Small intestine (tissue), 7 donors: ENCODE measurements around the gene HDAC4. TPM values are rescaled to one million over a fixed set of nuclear protein-coding genes. Genes with fewer than 3 reads are reported as not detected.

Source experiments
- DNase-seq, 2 donors: peaks; one replicate each; pipeline versions ENCODE4 v3.0.0 to v3.0.0-alpha.2; 2013
- FAIRE-seq: peaks from 2 replicates; lab custom pipeline; 2012; peaks lifted over from hg19 to GRCh38; lab: Jason Lieb, UNC
- H3K27ac ChIP-seq, 3 donors: one replicate each; pipeline ENCODE4 v1.5.1; 2013; ENCODE audit warnings: low read length in 2 of 3, mild to moderate bottlenecking in 2 of 3, control low read depth in 1 of 3, inconsistent platforms in 1 of 3, low read depth in 1 of 3, moderate library complexity in 1 of 3
- H3K27me3 ChIP-seq, 3 donors: one replicate each; pipeline ENCODE4 v1.6.1; 2013; ENCODE audit warnings: low read length in 3 of 3, inconsistent platforms in 1 of 3; ENCODE audit not compliant: control insufficient read depth in 3 of 3, insufficient read depth in 3 of 3
- H3K36me3 ChIP-seq, 3 donors: one replicate each; pipeline ENCODE4 v1.6.1; 2013; ENCODE audit warnings: low read length in 3 of 3, inconsistent platforms in 1 of 3, low read depth in 1 of 3, mild to moderate bottlenecking in 1 of 3, moderate library complexity in 1 of 3; ENCODE audit not compliant: control insufficient read depth in 3 of 3, insufficient read depth in 2 of 3
- H3K4me1 ChIP-seq, 3 donors: one replicate each; pipeline ENCODE4 v1.6.1; 2013; ENCODE audit warnings: low read length in 2 of 3, inconsistent platforms in 1 of 3, low read depth in 1 of 3, mild to moderate bottlenecking in 1 of 3, moderate library complexity in 1 of 3; ENCODE audit not compliant: control insufficient read depth in 3 of 3, insufficient read depth in 2 of 3
- H3K4me3 ChIP-seq, 3 donors: one replicate each; pipeline ENCODE4 v1.5.1; 2013; ENCODE audit warnings: low read length in 3 of 3, control low read depth in 1 of 3, inconsistent platforms in 1 of 3, low read depth in 1 of 3, mild to moderate bottlenecking in 1 of 3, moderate library complexity in 1 of 3
- H3K9me3 ChIP-seq, 2 donors: one replicate each; pipeline ENCODE4 v1.6.1; 2013; ENCODE audit warnings: low read depth in 1 of 2, low read length in 1 of 2; ENCODE audit not compliant: control insufficient read depth in 2 of 2, insufficient read depth in 1 of 2
- WGBS, 3 donors: extraction: QIAGEN DNeasy Blood & Tissue Kit; methylation state at CpG; one replicate each; pipeline ENCODE4 v1.1.7; 2013; 5-methylcytosine and 5-hydroxymethylcytosine counted together
- polyA plus RNA-seq, 4 donors: library from polyadenylated mRNA; stranded (reverse) in 3 of 4; unstranded in 1 of 4; fragments of 200-250 nt in 3 of 4; fragments of 120-200 nt in 1 of 4; gene quantifications; one replicate each; pipeline versions ENCODE4 v1.2.1 to v1.2.3, GENCODE V29; 2013
- donor health status: healthy with polysubstance abuse.
- donor health status: control.
- donor health status: control.
- donor health status: Bipolar disorder and iron deficiency.
- donor health status: healthy.

The HDAC4 gene
- polyA plus RNA-seq, 4 donors, result 3.1 to 11.3 (median 5.9) TPM

DNA sequence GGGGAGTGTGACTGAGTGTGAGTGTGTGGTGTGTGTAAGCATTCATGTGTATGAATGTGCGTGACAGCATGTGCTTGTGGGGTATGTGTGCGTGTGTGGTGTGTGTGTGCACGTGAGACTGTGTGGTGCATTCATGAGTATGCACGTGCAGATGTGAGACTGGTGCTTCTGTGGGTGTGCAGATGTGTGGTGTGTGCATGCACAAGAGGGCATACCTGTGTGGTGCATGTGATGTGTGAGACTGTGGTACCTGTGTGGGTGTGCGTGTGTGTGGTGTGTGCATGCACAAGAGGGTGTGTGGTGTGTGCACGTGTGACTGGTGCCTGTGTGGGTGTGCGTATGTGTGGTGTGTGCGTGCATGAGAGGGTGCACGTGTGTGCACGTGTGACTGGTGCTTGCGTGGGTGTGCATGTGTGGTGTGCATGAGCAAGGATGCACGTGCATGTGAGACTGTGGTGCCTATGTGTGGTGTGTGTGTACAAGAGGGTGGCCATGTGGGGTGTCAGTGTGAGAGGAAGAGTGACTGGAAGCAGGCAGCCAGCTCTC is 339.6 kb downstream of the HDAC4 start:
- no peak overlapping the region for H3K27ac ChIP-seq
- FAIRE-seq, result no peak
- no peak overlapping the region for H3K4me3 ChIP-seq
- H3K36me3 ChIP-seq, result peaks cover 3 to 53% (median 4%) of the 10 kb centered on the region in 3 donors
- H3K9me3 ChIP-seq, result peaks cover 0 to 5% of the 10 kb centered on the region in 2 donors
- WGBS, 3 donors, result 90 to 95% (median 93%) methylated on average over 12 of the region's 12 CpGs
- no peak for DNase-seq
- H3K27me3 ChIP-seq, result no peaks in the 10 kb centered on the region
- no peaks in the 10 kb centered on the region for H3K4me1 ChIP-seq

- no peaks in the 10 kb centered on the region for H3K27me3 ChIP-seq
- no peak for DNase-seq
- no peaks in the 10 kb centered on the region for H3K4me1 ChIP-seq
- peaks cover 0 to 5% of the 10 kb centered on the region in 2 donors for H3K9me3 ChIP-seq
- H3K4me3 ChIP-seq, result no peak overlapping the region
- FAIRE-seq, result no peak
- H3K36me3 ChIP-seq, result peaks cover 0 to 53% (median 4%) of the 10 kb centered on the region in 3 donors
- no peak overlapping the region for H3K27ac ChIP-seq
- WGBS, 3 donors, result 93 to 94% (median 94%) methylated on average over 21 of the region's 21 CpGs
These were observed 340.1 kb downstream of the HDAC4 start for GRCh38 chr2:239060676-239061075.

GRCh38 chr2:239059854-239060253 is 341.0 kb downstream of the HDAC4 start:
- no peak for FAIRE-seq
- no peak overlapping the region for H3K4me3 ChIP-seq
- H3K36me3 ChIP-seq, result peaks cover 0 to 49% (median 4%) of the 10 kb centered on the region in 3 donors
- no peak overlapping the region for H3K27ac ChIP-seq
- H3K27me3 ChIP-seq, result no peaks in the 10 kb centered on the region
- DNase-seq, result no peak
- no peaks in the 10 kb centered on the region for H3K4me1 ChIP-seq
- H3K9me3 ChIP-seq, result peaks cover 0 to 5% of the 10 kb centered on the region in 2 donors
- 92 to 97% (median 97%) methylated on average over 12 of the region's 12 CpGs for WGBS, 3 donors

DNA sequence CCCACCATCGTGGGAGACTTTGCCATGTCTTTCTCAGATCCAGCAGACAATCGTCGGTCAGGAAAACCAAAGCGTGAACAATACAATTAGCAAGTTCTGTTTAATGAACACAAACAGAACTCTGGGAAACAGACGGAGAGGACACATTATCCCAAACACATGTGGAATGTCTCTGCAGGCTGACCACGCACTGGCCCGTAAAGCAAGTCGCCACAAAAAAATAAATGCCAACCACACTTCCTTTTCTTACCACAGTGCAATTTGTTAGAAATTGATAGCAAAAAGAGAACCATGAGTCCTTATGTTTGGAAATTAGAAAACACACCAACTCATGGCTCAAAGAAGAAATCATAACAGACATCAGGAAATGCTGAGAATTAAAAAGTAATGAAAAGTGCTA is 342.1 kb downstream of the HDAC4 start:
- 83 to 90% (median 87%) methylated on average over 8 of the region's 8 CpGs for WGBS, 3 donors
- no peak overlapping the region for H3K4me3 ChIP-seq
- no peaks in the 10 kb centered on the region for H3K4me1 ChIP-seq
- H3K27me3 ChIP-seq, result no peaks in the 10 kb centered on the region
- H3K36me3 ChIP-seq, result peaks cover 0 to 49% (median 4%) of the 10 kb centered on the region in 3 donors
- FAIRE-seq (no peak), DNase-seq (no peak)
- H3K27ac ChIP-seq, result no peak overlapping the region
- H3K9me3 ChIP-seq, result peaks cover 0 to 5% of the 10 kb centered on the region in 2 donors

DNA sequence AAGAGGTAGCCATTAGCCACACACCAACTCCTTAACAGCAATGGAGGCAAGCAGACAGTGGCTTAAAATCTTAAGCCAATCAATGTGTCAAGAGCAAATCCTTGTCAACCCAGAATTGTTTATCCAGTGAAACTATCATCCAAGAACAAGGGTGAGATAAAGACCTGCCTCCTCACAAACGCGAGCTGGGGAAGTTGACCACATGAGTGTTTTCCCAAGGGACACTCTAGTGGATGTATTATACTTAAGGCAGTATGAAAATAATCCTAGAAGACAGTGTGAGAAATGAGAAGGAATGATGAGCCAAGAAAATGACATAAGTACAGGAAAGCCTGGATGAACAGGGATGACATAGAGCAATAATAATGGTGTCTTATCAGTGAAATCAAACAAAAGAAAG is 343.3 kb downstream of the HDAC4 start:
- Histone ChIP-seq H3K27me3 (no peaks in the 10 kb centered on the region), H3K27ac (no peak overlapping the region), H3K4me3 (no peak overlapping the region), H3K9me3 (peaks cover 0 to 5% of the 10 kb centered on the region in 2 donors), H3K4me1 (no peaks in the 10 kb centered on the region), H3K36me3 (peaks cover 3 to 51% (median 6%) of the 10 kb centered on the region in 3 donors)
- FAIRE-seq (no peak), DNase-seq (no peak)
- WGBS, 3 donors, result 78 to 90% (median 87%) methylated on average over 2 of the region's 2 CpGs

- Histone ChIP-seq H3K36me3 (peaks cover 3 to 56% (median 6%) of the 10 kb centered on the region in 3 donors), H3K4me3 (no peak overlapping the region), H3K27me3 (no peaks in the 10 kb centered on the region), H3K27ac (no peak overlapping the region), H3K4me1 (no peaks in the 10 kb centered on the region), H3K9me3 (peaks cover 0 to 5% of the 10 kb centered on the region in 2 donors)
- no peak for DNase-seq
- FAIRE-seq, result no peak
- 97 to 98% (median 97%) methylated on average over 10 of the region's 10 CpGs for WGBS, 3 donors
These were observed 344.2 kb downstream of the HDAC4 start for GRCh38 chr2:239056611-239057010.

- Histone ChIP-seq H3K27me3 (no peaks in the 10 kb centered on the region), H3K27ac (no peak overlapping the region), H3K4me1 (no peaks in the 10 kb centered on the region), H3K4me3 (no peak overlapping the region), H3K36me3 (peaks cover 2 to 57% (median 5%) of the 10 kb centered on the region in 3 donors), H3K9me3 (peaks cover 0 to 5% of the 10 kb centered on the region in 2 donors)
- WGBS, 3 donors, result 87 to 96% (median 93%) methylated on average over 20 of the region's 20 CpGs
- FAIRE-seq (no peak), DNase-seq (no peak)
These were observed 344.9 kb downstream of the HDAC4 start for GRCh38 chr2:239055756-239056493.

- 90 to 96% (median 96%) methylated on average over 8 of the region's 8 CpGs for WGBS, 3 donors
- Histone ChIP-seq H3K27me3 (no peaks in the 10 kb centered on the region), H3K27ac (no peak overlapping the region), H3K4me1 (no peaks in the 10 kb centered on the region), H3K36me3 (peaks cover 2 to 57% (median 10%) of the 10 kb centered on the region in 3 donors), H3K9me3 (peaks cover 0 to 8% of the 10 kb centered on the region in 2 donors), H3K4me3 (no peak overlapping the region)
- DNase-seq (no peak), FAIRE-seq (no peak)
These were observed 345.9 kb downstream of the HDAC4 start for GRCh38 chr2:239054921-239055320.
